Measurements from ENCODE around the gene MPDZ. TPM values are rescaled to one million over a fixed set of nuclear protein-coding genes. Genes with fewer than 3 reads are reported as not detected.

The MPDZ gene, protein sequence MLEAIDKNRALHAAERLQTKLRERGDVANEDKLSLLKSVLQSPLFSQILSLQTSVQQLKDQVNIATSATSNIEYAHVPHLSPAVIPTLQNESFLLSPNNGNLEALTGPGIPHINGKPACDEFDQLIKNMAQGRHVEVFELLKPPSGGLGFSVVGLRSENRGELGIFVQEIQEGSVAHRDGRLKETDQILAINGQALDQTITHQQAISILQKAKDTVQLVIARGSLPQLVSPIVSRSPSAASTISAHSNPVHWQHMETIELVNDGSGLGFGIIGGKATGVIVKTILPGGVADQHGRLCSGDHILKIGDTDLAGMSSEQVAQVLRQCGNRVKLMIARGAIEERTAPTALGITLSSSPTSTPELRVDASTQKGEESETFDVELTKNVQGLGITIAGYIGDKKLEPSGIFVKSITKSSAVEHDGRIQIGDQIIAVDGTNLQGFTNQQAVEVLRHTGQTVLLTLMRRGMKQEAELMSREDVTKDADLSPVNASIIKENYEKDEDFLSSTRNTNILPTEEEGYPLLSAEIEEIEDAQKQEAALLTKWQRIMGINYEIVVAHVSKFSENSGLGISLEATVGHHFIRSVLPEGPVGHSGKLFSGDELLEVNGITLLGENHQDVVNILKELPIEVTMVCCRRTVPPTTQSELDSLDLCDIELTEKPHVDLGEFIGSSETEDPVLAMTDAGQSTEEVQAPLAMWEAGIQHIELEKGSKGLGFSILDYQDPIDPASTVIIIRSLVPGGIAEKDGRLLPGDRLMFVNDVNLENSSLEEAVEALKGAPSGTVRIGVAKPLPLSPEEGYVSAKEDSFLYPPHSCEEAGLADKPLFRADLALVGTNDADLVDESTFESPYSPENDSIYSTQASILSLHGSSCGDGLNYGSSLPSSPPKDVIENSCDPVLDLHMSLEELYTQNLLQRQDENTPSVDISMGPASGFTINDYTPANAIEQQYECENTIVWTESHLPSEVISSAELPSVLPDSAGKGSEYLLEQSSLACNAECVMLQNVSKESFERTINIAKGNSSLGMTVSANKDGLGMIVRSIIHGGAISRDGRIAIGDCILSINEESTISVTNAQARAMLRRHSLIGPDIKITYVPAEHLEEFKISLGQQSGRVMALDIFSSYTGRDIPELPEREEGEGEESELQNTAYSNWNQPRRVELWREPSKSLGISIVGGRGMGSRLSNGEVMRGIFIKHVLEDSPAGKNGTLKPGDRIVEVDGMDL (N-terminal part only)
- not detected in 2 replicates for total RNA-seq

GRCh38 chr9:13279284-13280141, at the start of gene MPDZ:
Gene MPDZ (minus strand): TSS chr9:13279692. CDS start chr9:13250315, 29,377 bp downstream.
- intact Hi-C loops (cut with micrococcal nuclease): no loop called here

DNA sequence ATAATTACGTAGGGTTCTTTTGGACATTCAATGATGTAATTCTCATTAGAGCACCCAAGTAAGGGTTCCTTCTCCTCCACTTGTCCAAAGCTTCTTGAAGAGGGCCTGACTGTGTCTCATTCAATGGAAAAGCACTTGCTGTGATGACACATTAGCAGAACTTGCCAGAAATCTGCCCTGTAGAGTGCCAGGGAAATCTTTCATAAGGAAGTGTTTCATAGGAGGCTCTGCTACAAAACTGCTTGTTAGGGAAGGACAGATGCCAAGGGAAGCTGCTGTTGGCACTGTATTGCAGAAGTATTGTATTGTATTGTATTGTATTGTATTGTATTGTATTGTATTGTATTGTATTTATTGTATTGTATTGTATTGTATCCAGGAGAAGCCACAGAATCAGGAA, 45.5 kb upstream of the MPDZ start:
- intact Hi-C loops (cut with micrococcal nuclease): no loop called here

DNA sequence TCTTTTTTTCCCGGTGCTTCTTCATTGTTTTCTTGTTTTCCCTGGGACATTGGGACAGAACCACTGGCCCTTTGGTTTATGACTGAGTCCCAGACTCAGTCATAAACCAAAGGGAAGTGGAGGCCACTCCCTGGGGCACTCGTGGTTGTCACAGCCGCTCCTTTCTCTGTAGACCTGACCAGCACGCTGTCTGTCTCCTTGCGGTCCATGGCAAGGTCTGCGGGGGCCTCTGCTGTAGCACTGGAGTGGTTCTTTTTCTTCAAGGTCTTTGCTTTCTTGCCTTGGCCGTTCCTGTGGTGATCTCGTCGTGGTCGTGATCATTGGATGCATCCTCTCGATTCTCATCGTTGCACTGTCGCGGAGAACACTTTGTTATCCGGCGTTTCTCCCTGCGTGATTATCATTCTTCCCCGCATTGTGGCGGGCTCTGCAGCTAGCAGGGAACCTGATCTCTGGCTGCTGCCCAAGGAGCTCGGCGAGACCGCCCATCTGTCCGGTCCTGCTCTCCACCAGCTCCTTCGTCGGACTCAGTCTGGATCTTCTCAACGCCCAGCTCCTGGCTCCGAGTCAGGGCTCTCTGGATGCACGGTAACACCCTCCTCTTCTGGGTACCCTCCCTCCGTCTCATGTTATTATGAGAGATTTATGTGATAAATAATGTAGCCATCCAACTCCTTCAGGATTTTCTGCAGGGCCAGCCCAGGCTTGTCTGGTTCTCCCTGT, 43.5 kb upstream of the MPDZ start:
- intact Hi-C loops (cut with micrococcal nuclease): no loop called here

GRCh38 chr9:13318027-13318426, 38.5 kb upstream of the MPDZ start:
- intact Hi-C loops (cut with micrococcal nuclease): no loop called here

GRCh38 chr9:13296972-13297371, 17.5 kb upstream of the MPDZ start:
- intact Hi-C loops (cut with micrococcal nuclease): no loop called here

GRCh38 chr9:13295556-13295955, 16.1 kb upstream of the MPDZ start:
- intact Hi-C loops (cut with micrococcal nuclease): no loop called here

DNA sequence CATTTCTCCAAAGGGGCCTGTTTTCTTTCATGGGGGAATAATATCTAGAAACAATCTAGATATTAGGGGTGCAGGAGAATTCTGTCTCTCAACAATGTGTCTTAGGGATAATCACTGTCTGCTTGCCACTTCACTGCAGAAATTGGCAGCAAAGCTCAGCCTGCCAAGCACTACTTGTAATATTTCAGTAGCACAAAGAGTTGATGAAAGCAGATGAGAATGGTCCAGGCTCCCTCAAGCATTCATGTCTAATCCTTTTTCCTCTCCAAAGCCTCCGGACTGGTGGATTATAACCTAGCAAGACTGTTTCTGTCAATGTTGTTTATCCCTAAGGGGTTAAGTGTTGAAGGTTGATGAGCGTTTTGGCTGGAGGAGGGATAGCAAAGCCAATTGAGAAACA, 13.3 kb upstream of the MPDZ start:
- intact Hi-C loops (cut with micrococcal nuclease): no loop called here

- intact Hi-C loops (cut with micrococcal nuclease): no loop called here
These were observed 12.7 kb upstream of the MPDZ start for GRCh38 chr9:13292158-13292557.

DNA sequence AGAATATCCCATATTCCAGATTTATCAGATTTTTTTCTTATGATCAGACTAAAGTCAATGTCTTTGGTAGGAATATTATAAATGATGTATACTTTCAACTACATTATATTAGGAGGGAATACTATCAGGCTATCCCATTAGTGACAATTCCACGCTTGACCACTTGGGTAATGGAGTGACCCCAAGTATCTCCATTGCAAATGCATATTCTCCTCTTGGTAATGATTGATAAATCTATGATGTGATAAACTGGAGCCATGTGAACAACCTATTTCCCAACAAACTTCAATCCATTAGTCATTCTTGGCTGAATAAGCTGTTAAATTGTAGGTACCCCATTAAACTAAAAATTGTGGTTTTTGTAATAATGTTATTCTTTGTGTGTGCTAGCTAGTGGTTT, 12.2 kb upstream of the MPDZ start:
- intact Hi-C loops (cut with micrococcal nuclease): no loop called here

DNA sequence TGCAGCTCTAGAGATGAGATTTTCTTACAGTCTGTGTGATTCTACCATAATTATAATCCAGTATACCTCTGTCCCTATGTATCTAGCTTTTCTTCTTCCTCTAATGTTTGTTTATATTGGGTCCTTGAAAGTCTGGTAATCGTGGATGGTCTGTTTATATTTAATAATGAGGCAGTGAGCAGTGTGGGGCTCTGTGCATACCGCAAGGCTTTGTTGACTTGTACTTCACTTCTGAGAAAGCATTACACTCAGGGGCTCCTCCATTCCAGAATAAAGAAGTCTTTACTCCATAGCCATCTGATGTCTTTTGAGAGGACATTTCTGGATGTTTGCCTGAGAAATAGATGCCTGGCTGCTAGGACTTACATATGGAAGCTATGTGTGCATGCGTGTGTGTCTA, 4.5 kb upstream of the MPDZ start:
- intact Hi-C loops (cut with micrococcal nuclease): no loop called here

DNA sequence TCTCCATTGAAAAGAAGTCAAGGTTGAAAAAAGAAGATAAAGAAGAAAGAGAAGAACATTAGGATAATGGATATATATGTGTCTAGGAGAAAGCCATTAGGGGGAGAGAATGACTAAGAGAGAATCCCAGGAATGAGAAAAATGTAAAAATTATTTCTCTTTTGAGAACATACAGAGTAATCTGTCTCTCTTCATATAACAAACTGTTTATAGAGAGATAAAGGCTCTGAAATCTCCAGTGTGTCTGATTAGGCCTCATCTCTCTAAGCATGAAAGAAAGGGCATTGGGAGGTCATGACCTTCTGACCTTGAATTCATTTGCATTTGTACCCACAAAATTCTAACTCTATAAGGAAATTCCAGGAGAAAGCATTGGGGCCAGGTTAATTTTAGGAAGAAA, 3.5 kb upstream of the MPDZ start:
- intact Hi-C loops (cut with micrococcal nuclease): no loop called here

GRCh38 chr9:13281356-13282016, 2.0 kb upstream of the MPDZ start:
- intact Hi-C loops (cut with micrococcal nuclease): no loop called here

GRCh38 chr9:13278368-13279246, 885 bp downstream of the MPDZ start:
- intact Hi-C loops (cut with micrococcal nuclease): no loop called here

DNA sequence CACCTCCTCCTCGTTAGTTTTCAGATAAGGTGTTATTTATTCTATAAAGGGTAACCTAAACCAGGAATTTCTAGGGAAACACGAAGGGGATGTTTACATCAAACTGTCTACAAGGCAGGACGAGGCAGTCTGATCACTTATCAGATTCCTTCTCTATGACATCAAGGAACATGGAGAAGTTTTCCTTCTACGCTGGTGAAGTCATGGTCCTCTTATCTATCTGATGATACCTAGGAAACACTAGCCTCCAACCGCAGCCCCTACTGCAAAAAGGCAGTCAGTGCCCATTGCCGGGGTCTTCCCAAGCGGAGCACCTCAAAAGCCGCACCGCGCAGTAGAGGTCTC, 1.5 kb downstream of the MPDZ start:
- intact Hi-C loops (cut with micrococcal nuclease): no loop called here

GRCh38 chr9:13274886-13275641, 4.4 kb downstream of the MPDZ start:
- intact Hi-C loops (cut with micrococcal nuclease): no loop called here

GRCh38 chr9:13270734-13271133, 8.8 kb downstream of the MPDZ start:
- intact Hi-C loops (cut with micrococcal nuclease): no loop called here

- intact Hi-C loops (cut with micrococcal nuclease): no loop called here
These were observed 9.7 kb downstream of the MPDZ start for GRCh38 chr9:13269589-13270452.
